Measurements from ENCODE around the gene KLHL36. TPM values are rescaled to one million over a fixed set of nuclear protein-coding genes. Genes with fewer than 3 reads are reported as not detected.

The KLHL36 gene
- total RNA-seq, 1 experiment from 2014 or later = 36.7 TPM

DNA sequence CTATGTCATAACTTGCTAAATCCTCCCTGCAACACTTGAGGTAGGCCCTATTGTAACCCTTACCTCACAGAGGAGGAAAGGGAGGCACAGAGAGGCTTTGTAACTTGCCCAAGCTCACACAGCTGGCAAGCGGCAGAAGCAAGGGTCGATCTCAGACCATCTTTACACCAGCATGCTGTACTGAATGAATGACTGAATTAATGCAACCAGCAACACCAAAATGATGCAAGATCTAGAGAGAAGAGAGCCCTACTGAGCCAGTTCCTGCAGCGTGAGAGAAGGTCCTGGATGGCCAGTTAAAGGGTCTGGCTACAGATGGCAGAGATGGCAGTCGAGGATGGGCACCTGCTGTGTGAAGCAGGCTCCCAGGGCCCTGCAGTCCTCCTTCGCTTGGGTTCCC is 8.2 kb upstream of the KLHL36 start:
- no peak overlapping the region for H3K14ac ChIP-seq (ENCODE audit: insufficient read depth, low read length)
- no peaks in the 10 kb centered on the region for H3K27me3 ChIP-seq (ENCODE audit: insufficient read depth, low read length)
- no peaks in the 10 kb centered on the region for H3K9me3 ChIP-seq (ENCODE audit: control insufficient read depth, low read depth, low read length)
- H3K36me3 Mint-ChIP-seq (ENCODE audit: insufficient read depth in 1 of 3, low read depth in 3 of 3) = no peaks in the 10 kb centered on the region
- no peak overlapping the region for H3K18ac ChIP-seq (ENCODE audit: insufficient read length, low read depth, low read length)
- H4K20me1 ChIP-seq (ENCODE audit: control insufficient read depth, insufficient read depth, insufficient read length) = no peaks in the 10 kb centered on the region
- H3K23ac ChIP-seq (ENCODE audit: insufficient read length, low read depth, low read length) = no peak overlapping the region
- no peak overlapping the region for H3T11ph ChIP-seq (ENCODE audit: low read length)
- H2BK5ac ChIP-seq (ENCODE audit: insufficient read length, low read length) = no peak overlapping the region
- no peak overlapping the region for H4K91ac ChIP-seq (ENCODE audit: insufficient read length, low read depth, low read length)
- H3K56ac ChIP-seq (ENCODE audit: insufficient read length, low read depth, low read length) = no peak overlapping the region
- no peak overlapping the region for H2AFZ ChIP-seq (ENCODE audit: low read length)
- H3K79me1 ChIP-seq (ENCODE audit: insufficient read depth, low read depth, low read length, poor library complexity, severe bottlenecking) = no peaks in the 10 kb centered on the region
- no peak overlapping the region for H2BK12ac ChIP-seq (ENCODE audit: insufficient read length, low read depth, low read length)
- no peak overlapping the region for H3K27ac Mint-ChIP-seq
- no peak overlapping the region for H3K9ac ChIP-seq (ENCODE audit: extremely low read depth, insufficient read length, low read length)
- no peaks in the 10 kb centered on the region for H3K79me2 ChIP-seq (ENCODE audit: insufficient read depth, low read length)
- no peak overlapping the region for H4K8ac ChIP-seq (replicated peaks; ENCODE audit: insufficient read length, low read depth, low read length)
- H2BK15ac ChIP-seq (ENCODE audit: low read depth, low read length) = no peak overlapping the region
- no peaks in the 10 kb centered on the region; the same call in 1 of the 2 replicates for H3K4me1 ChIP-seq (ENCODE audit: insufficient read depth, low read length)
- H2BK120ac ChIP-seq (ENCODE audit: low read depth, low read length, poor library complexity, severe bottlenecking) = no peak overlapping the region
- H3K9me3 Mint-ChIP-seq = peaks cover 0 to 2% of the 10 kb centered on the region in 2 experiments; a peak in 2 of 5 replicates
- no peak overlapping the region for H3K4ac ChIP-seq (ENCODE audit: low read depth, low read length)
- no peaks in the 10 kb centered on the region for H3K23me2 ChIP-seq (ENCODE audit: insufficient read length, low read depth, low read length, poor library complexity, severe bottlenecking)
- H3K27ac ChIP-seq (ENCODE audit: insufficient read length, low read depth, low read length) = no peak overlapping the region
- no peak overlapping the region for H3K4me2 ChIP-seq (ENCODE audit: insufficient read depth, insufficient read length, low read length)
- no peak overlapping the region for H3K4me3 Mint-ChIP-seq
- H2BK20ac ChIP-seq (ENCODE audit: low read depth, low read length, poor library complexity, severe bottlenecking) = no peak overlapping the region
- no peak overlapping the region for H4K5ac ChIP-seq (ENCODE audit: insufficient read length, low read depth, low read length)
- peaks cover 3% of the 10 kb centered on the region for H3K27me3 Mint-ChIP-seq (ENCODE audit: low read depth)
- TF ChIP-seq, protein P1, sequence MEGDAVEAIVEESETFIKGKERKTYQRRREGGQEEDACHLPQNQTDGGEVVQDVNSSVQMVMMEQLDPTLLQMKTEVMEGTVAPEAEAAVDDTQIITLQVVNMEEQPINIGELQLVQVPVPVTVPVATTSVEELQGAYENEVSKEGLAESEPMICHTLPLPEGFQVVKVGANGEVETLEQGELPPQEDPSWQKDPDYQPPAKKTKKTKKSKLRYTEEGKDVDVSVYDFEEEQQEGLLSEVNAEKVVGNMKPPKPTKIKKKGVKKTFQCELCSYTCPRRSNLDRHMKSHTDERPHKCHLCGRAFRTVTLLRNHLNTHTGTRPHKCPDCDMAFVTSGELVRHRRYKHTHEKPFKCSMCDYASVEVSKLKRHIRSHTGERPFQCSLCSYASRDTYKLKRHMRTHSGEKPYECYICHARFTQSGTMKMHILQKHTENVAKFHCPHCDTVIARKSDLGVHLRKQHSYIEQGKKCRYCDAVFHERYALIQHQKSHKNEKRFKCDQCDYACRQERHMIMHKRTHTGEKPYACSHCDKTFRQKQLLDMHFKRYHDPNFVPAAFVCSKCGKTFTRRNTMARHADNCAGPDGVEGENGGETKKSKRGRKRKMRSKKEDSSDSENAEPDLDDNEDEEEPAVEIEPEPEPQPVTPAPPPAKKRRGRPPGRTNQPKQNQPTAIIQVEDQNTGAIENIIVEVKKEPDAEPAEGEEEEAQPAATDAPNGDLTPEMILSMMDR (conservative IDR thresholded peaks at IDR 0.05) = no peak
- WGBS (ENCODE audit: extremely low coverage, insufficient read length, low lambda C conversion rate) = no CpG with 5 or more reads among the region's 5 CpGs
- H2AK5ac ChIP-seq (ENCODE audit: insufficient read length, low read length) = no peak overlapping the region
- no peak for DNase-seq
- peaks cover 13 to 19% of the 10 kb centered on the region in 2 experiments for H3K4me1 Mint-ChIP-seq
